Activated T-helper 1 cell treated with anti-CD3 and anti-CD28 coated beads, Interleukin-12 subunit alpha, Interleukin-12 subunit beta, Interleukin-2, Interleukin-4 antibody, amounts not matched to agents 30 ng/mL and 10 ng/mL and 1 ng/mL, durations not matched to agents 14 hours and 24 hours and 36 hours (primary cell): Measurements from ENCODE around the gene TSR1. TPM values are rescaled to one million over a fixed set of nuclear protein-coding genes. Genes with fewer than 3 reads are reported as not detected.
A peak's percentile ranks its signal among the peaks of the same experiment; 100 is the strongest.

Experiments
- DNase-seq: peaks from one replicate; pipeline ENCODE4 v3.0.0; 2021; ENCODE audit warnings: low spot score
- H3K27ac Mint-ChIP-seq: one replicate; pipeline ENCODE4 v1.8.0; 2021; ENCODE audit warnings: mild to moderate bottlenecking, mixed read lengths
- H3K27me3 Mint-ChIP-seq: one replicate; pipeline ENCODE4 v1.8.0; 2022; ENCODE audit warnings: mild to moderate bottlenecking, moderate library complexity, mixed read lengths; ENCODE audit not compliant: insufficient read depth
- H3K36me3 Mint-ChIP-seq: one replicate; pipeline ENCODE4 v1.8.0; 2021; ENCODE audit warnings: low read depth, mixed read lengths
- H3K4me1 Mint-ChIP-seq: one replicate; pipeline ENCODE4 v1.8.0; 2021; ENCODE audit warnings: low read depth, mixed read lengths
- H3K4me3 Mint-ChIP-seq: one replicate; pipeline ENCODE4 v1.8.0; 2021; ENCODE audit warnings: mild to moderate bottlenecking, moderate library complexity, mixed read lengths
- H3K9me3 Mint-ChIP-seq: one replicate; pipeline ENCODE4 v1.8.0; 2021; ENCODE audit warnings: mixed read lengths
- intact Hi-C: fragments of 100-400 bp; cut with micrococcal nuclease; formaldehyde crosslinking; loops from one replicate; pipeline ENCODE4 v1.15.1; 2024
- total RNA-seq: library from RNA; stranded (reverse); gene quantifications from 2 replicates; pipeline ENCODE4 v1.2.3, GENCODE V29; 2022

The TSR1 gene
- total RNA-seq, 1 donor from 2014 or later = 91.3 TPM

- H3K9me3 Mint-ChIP-seq = no peaks in the 10 kb centered on the region
- intact Hi-C loops = no loop called here
These were observed 26.7 kb downstream of the TSR1 start for GRCh38 chr17:2309338-2310154.

DNA sequence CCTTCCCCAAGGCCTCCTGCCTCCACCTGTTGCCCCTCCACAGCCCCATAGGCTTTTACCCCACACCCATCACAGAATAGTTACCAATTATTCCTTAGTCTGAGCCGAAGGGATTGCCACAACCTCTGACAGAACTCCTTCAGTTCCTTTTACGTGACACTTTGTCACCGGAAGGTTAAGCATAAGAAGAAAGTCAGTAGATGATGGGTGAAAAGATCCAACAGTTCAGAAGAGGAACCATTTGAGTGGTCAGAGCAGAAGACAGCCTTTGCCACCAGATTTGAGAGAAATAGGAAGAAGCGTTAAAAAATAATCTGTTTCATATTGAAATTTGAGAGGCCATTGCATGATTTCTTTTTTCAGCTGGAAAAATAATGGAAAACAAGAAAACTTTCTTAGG lies 31.3 kb downstream of the TSR1 start:
- peaks cover 23% of the 10 kb centered on the region for H3K36me3 Mint-ChIP-seq
- no peaks in the 10 kb centered on the region for H3K27me3 Mint-ChIP-seq
- DNase-seq = no peak
- peak overlapping the region; percentile 77 for H3K4me3 Mint-ChIP-seq
- H3K4me1 Mint-ChIP-seq = peaks cover 47% of the 10 kb centered on the region
- peak overlapping the region; percentile 16 for H3K27ac Mint-ChIP-seq
- H3K9me3 Mint-ChIP-seq = no peaks in the 10 kb centered on the region
- intact Hi-C loops = no loop called here

More at GRCh38 chr17:2309338-2310154, 26.7 kb downstream of the TSR1 start:
- no peaks in the 10 kb centered on the region for H3K27me3 Mint-ChIP-seq
- H3K36me3 Mint-ChIP-seq = peaks cover 16% of the 10 kb centered on the region
- H3K27ac Mint-ChIP-seq = no peak overlapping the region
- DNase-seq = no peak
- no peak overlapping the region for H3K4me3 Mint-ChIP-seq
- H3K4me1 Mint-ChIP-seq = peaks cover 24% of the 10 kb centered on the region

GRCh38 chr17:2303204-2304188 lies 32.8 kb downstream of the TSR1 start, which contains the start of the genes SMG6 and SRR:
Gene SMG6, minus strand, starts transcription at chr17:2303785. Its CDS starts 65 bp downstream, at chr17:2303720.
Gene SRR, plus strand, starts transcription at chr17:2303950. Its CDS starts 11,611 bp downstream, at chr17:2315561.
- Mint-ChIP-seq H3K9me3 (no peaks in the 10 kb centered on the region), H3K27me3 (no peaks in the 10 kb centered on the region), H3K4me3 (peak within 1 kb of the TSS; percentile 92), H3K27ac (peak within 1 kb of the TSS; percentile 85), H3K36me3 (peaks cover 23% of the 10 kb centered on the region), H3K4me1 (peaks cover 46% of the 10 kb centered on the region)
- DNase-seq = peak; percentile 88
- intact Hi-C loops = loop anchor here (1.0 kb wide), 5 partner anchors 33 to 586 kb away; partner anchors contain the start of genes MNT and TSR1

- H3K36me3 Mint-ChIP-seq = peaks cover 28% of the 10 kb centered on the region
- peak overlapping the region; percentile 85 for H3K27ac Mint-ChIP-seq
- peaks cover 46% of the 10 kb centered on the region for H3K4me1 Mint-ChIP-seq
- H3K4me3 Mint-ChIP-seq = peak overlapping the region; percentile 92
- DNase-seq = no peak
- no peaks in the 10 kb centered on the region for H3K27me3 Mint-ChIP-seq
- intact Hi-C loops = loop anchor here (1.0 kb wide), 5 partner anchors 34 to 585 kb away; partner anchors contain the start of genes MNT and TSR1
- H3K9me3 Mint-ChIP-seq = no peaks in the 10 kb centered on the region
These were observed 33.5 kb downstream of the TSR1 start for GRCh38 chr17:2302778-2303203.

DNA sequence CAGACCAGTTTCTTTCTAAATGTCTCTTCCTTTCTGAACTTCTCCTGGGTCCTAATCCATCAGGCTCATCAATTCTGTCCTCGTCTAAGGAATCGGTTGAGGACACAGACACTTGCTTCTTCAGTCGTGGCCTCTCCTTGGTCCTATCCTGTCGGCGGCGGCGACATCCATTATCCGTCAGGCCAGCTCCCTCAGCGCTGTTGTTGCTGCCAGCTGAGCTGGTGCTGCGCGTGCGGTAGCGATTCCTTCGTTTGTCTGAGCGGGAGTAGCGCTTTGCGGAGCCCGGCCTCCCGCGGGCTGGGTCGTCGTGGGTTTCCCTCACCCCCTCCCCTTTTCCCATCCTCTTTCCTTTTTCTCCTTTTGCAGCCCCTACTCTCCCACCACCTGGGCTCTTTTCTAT lies 36.5 kb downstream of the TSR1 start:
- intact Hi-C loops = no loop called here
- H3K4me1 Mint-ChIP-seq = peaks cover 53% of the 10 kb centered on the region

GRCh38 chr17:2299136-2299535 lies 37.1 kb downstream of the TSR1 start:
- Mint-ChIP-seq H3K36me3 (peaks cover 46% of the 10 kb centered on the region), H3K4me1 (peaks cover 56% of the 10 kb centered on the region)

More for the DNA sequence above, 36.5 kb downstream of the TSR1 start:
- Mint-ChIP-seq H3K9me3 (no peaks in the 10 kb centered on the region), H3K27ac (no peak overlapping the region), H3K4me3 (no peak overlapping the region), H3K36me3 (peaks cover 41% of the 10 kb centered on the region), H3K27me3 (no peaks in the 10 kb centered on the region)
- no peak for DNase-seq

DNA sequence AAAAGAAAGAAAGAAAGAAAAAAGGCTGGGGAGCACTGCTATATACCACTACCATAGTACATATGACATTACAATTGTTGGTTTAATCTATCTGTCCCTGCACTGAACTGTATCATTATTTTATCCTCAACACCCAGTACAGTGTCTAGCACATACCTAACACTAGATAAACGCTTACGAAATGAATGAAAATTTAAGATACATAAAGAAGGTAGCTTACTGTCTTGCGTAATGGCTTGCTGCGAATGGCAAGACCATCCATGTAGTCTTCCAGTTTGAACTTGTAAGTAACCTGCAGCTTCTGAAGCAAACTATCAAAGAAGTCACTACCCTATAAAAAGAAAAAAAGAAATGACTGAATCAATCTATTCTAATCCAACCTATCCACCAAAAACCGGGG lies 39.2 kb downstream of the TSR1 start:
- no peaks in the 10 kb centered on the region for H3K9me3 Mint-ChIP-seq
- DNase-seq = no peak
- no peak overlapping the region for H3K27ac Mint-ChIP-seq
- no peaks in the 10 kb centered on the region for H3K27me3 Mint-ChIP-seq
- H3K4me1 Mint-ChIP-seq = peaks cover 54% of the 10 kb centered on the region
- no peak overlapping the region for H3K4me3 Mint-ChIP-seq
- intact Hi-C loops = no loop called here
- peaks cover 57% of the 10 kb centered on the region for H3K36me3 Mint-ChIP-seq

More at GRCh38 chr17:2299136-2299535, 37.1 kb downstream of the TSR1 start:
- intact Hi-C loops = no loop called here
- no peaks in the 10 kb centered on the region for H3K9me3 Mint-ChIP-seq
- H3K27me3 Mint-ChIP-seq = no peaks in the 10 kb centered on the region
- no peak for DNase-seq
- no peak overlapping the region for H3K27ac Mint-ChIP-seq
- no peak overlapping the region for H3K4me3 Mint-ChIP-seq

- H3K4me1 Mint-ChIP-seq = peaks cover 45% of the 10 kb centered on the region
- H3K27ac Mint-ChIP-seq = peak overlapping the region; percentile 5
- H3K4me3 Mint-ChIP-seq = no peak overlapping the region
- H3K27me3 Mint-ChIP-seq = no peaks in the 10 kb centered on the region
- peaks cover 66% of the 10 kb centered on the region for H3K36me3 Mint-ChIP-seq
- no peaks in the 10 kb centered on the region for H3K9me3 Mint-ChIP-seq
- no peak for DNase-seq
- intact Hi-C loops = no loop called here
These were observed 40.7 kb downstream of the TSR1 start for GRCh38 chr17:2295575-2295974.

DNA sequence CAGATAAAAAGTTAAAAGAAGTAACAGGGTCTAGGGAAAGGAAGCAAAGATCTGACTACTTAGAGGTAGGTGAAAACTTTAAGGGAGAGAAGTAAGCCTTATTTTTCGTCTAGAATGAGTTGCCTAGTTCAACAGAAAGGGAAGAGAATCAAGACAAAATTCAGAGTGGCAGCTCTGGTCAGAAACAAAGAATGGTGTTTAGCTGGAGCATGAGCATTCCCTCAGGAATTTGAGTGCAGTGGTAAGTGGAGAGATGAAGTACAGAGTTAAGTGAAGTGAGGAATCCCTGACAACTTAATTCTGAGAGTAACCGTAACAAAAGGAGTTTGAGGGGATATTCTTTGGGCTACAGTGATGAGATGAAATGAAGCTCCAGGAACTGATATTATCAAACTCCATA lies 44.2 kb downstream of the TSR1 start:
- DNase-seq = no peak
- peaks cover 34% of the 10 kb centered on the region for H3K4me1 Mint-ChIP-seq
- no peak overlapping the region for H3K4me3 Mint-ChIP-seq
- H3K9me3 Mint-ChIP-seq = no peaks in the 10 kb centered on the region
- intact Hi-C loops = no loop called here
- peaks cover 60% of the 10 kb centered on the region for H3K36me3 Mint-ChIP-seq
- no peak overlapping the region for H3K27ac Mint-ChIP-seq
- H3K27me3 Mint-ChIP-seq = no peaks in the 10 kb centered on the region

DNA sequence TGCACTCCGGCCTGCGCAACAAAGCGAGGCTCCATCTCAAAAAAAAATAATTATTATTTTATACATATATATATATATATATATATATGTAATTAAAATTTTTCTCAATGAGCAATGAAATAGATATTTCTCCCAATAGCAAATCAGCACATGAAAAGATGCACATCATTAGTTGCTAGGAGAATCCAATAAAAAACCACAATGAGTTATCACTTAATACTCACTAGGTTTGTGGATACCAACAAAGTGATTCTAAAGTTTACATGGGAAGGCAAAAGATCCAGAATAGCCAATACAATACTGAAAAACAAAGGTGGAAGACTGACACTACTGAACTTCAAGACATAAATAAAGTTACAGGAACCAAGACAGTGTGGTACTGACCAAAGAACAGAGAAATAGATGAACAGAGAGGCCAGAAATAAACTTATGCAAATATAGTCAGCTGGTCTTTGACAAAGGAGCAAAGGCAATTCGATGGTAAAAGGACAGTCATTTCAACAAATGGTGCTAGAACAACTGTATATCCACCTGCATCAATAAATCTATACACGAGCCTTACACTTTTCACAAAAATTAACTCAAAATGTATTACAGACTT lies 46.3 kb downstream of the TSR1 start:
- H3K9me3 Mint-ChIP-seq = no peaks in the 10 kb centered on the region
- no peak overlapping the region for H3K27ac Mint-ChIP-seq
- H3K27me3 Mint-ChIP-seq = no peaks in the 10 kb centered on the region
- no peak for DNase-seq
- no peak overlapping the region for H3K4me3 Mint-ChIP-seq
- H3K4me1 Mint-ChIP-seq = peaks cover 23% of the 10 kb centered on the region
- H3K36me3 Mint-ChIP-seq = peaks cover 47% of the 10 kb centered on the region
- intact Hi-C loops = no loop called here

DNA sequence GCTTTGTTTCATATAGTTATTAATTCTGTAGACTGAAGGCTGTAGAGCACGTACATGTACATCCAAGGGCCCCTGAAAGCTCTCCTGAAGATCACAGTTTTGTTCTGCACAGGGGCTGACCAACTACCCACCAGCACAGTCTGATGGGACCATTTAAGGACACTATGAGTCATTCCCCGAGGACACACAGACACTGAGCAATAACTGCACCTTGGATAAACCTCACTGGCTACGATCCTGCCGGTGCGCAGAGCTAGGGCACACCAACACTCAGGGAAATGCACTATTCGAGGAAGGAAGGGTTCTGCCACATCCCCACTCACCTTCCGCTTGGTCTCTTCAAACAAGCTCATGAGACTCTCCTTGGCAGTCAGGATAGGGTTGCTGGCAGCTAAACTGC lies 53.0 kb downstream of the TSR1 start:
- no peak for DNase-seq
- peaks cover 55% of the 10 kb centered on the region for H3K36me3 Mint-ChIP-seq
- H3K27ac Mint-ChIP-seq = no peak overlapping the region
- H3K4me3 Mint-ChIP-seq = no peak overlapping the region
- peaks cover 51% of the 10 kb centered on the region for H3K4me1 Mint-ChIP-seq
- no peaks in the 10 kb centered on the region for H3K27me3 Mint-ChIP-seq
- H3K9me3 Mint-ChIP-seq = no peaks in the 10 kb centered on the region
- intact Hi-C loops = no loop called here

- Mint-ChIP-seq H3K4me1 (peaks cover 45% of the 10 kb centered on the region), H3K27ac (peak overlapping the region; percentile 76), H3K27me3 (no peaks in the 10 kb centered on the region), H3K4me3 (no peak overlapping the region), H3K36me3 (peaks cover 51% of the 10 kb centered on the region), H3K9me3 (no peaks in the 10 kb centered on the region)
- intact Hi-C loops = loop anchor here (1.0 kb wide), 2 partner anchors 38 to 227 kb away; partner anchors contain the start of gene HIC1
- no peak for DNase-seq
These were observed 53.9 kb downstream of the TSR1 start for GRCh38 chr17:2282297-2282873.
